Measurements from ENCODE around the gene NFIC. TPM values are rescaled to one million over a fixed set of nuclear protein-coding genes. Genes with fewer than 3 reads are reported as not detected.

NFIC gene
- total and polyA plus RNA-seq, 10 of the 15 experiments (the other 5 are each of a cell fraction or from before 2014, with no cell fraction given) = 0.71 to 53.5 (median 10.2) TPM

- H3K4me3 ChIP-seq = no peak overlapping the region
- no peak for DNase-seq (ENCODE audit: low read depth, low spot score)
- RAD21 ChIA-PET (ENCODE audit: unreplicated experiment) = no interaction called here
- no peaks in the 10 kb centered on the region for H3K27me3 ChIP-seq (replicated peaks in 1 of 2; ENCODE audit: control insufficient read depth in 2 of 2, insufficient read depth in 2 of 2, low read length in 1 of 2)
- FAIRE-seq = no peak
- POLR2A ChIA-PET = interaction anchor here (0.5 kb wide), 1 partner anchor 173 kb away, joined by 3 read pairs; no protein-coding TSS in a partner anchor
- intact Hi-C loops (cut with micrococcal nuclease; ENCODE audit: unreplicated experiment) (no loop called here), in situ Hi-C loops (cut with MboI) (no loop called here)
- H3K4me1 ChIP-seq (ENCODE audit: control insufficient read depth, insufficient read depth, low read length) = no peaks in the 10 kb centered on the region
- no peak overlapping the region for H3K27ac ChIP-seq (ENCODE audit: control insufficient read depth, insufficient read depth)
- H3K9me3 ChIP-seq (replicated peaks; ENCODE audit: control insufficient read depth, insufficient read depth, low read length) = no peaks in the 10 kb centered on the region
- WGBS (ENCODE audit: insufficient coverage, insufficient replicate concordance, low lambda C conversion rate, missing lambda C conversion rate) = 89% methylated on average over 15 of the region's 15 CpGs
- no peak for ATAC-seq
- TF ChIP-seq FOS (IDR thresholded peaks at IDR 0.05; ENCODE audit: borderline replicate concordance, extremely low read depth, insufficient read length) = no peak
- TF ChIP-seq ZNF622 (IDR thresholded peaks at IDR 0.05) = no peak
- TF ChIP-seq KLF5 (IDR thresholded peaks at IDR 0.05; ENCODE audit: partially characterized antibody) = no peak
- H3K79me2 ChIP-seq (ENCODE audit: control insufficient read depth, insufficient read depth, low read length) = no peaks in the 10 kb centered on the region
- no TSS peak for BruUV-seq (replicated peaks)
- SMC1A ChIA-PET (ENCODE audit: uncharacterized antibody, unreplicated experiment) = no interaction called here
- CTCF ChIA-PET = interaction anchor here (0.6 to 1.2 kb wide), 2 partner anchors 11 to 25 kb away, joined by 3 read pairs; no protein-coding TSS in a partner anchor
- no peak overlapping the region for H2AFZ ChIP-seq (ENCODE audit: control insufficient read depth, low read depth, low read length)
- H3K9ac ChIP-seq (ENCODE audit: control insufficient read depth, insufficient read depth, low read length) = no peak overlapping the region
- no peak overlapping the region for H3K4me2 ChIP-seq (ENCODE audit: control insufficient read depth, insufficient read depth)
- H3K36me3 ChIP-seq (ENCODE audit: control insufficient read depth in 2 of 2, insufficient read depth in 2 of 2, low read length in 1 of 2) = peaks cover 5 to 15% of the 10 kb centered on the region in 2 experiments; a peak in 3 of 4 replicates
- H4K20me1 ChIP-seq (ENCODE audit: control insufficient read depth, insufficient read depth) = no peaks in the 10 kb centered on the region
Observed at GRCh38 chr19:3459965-3460582, 93.7 kb downstream of the NFIC start.

GRCh38 chr19:3462991-3463713, 96.8 kb downstream of the NFIC start:
- FAIRE-seq (no peak), DNase-seq (ENCODE audit: low read depth, low spot score) (no peak), ATAC-seq (no peak)
- Histone ChIP-seq H3K27me3 (replicated peaks in 1 of 2; ENCODE audit: control insufficient read depth in 2 of 2, insufficient read depth in 2 of 2, low read length in 1 of 2) (no peaks in the 10 kb centered on the region), H3K4me1 (ENCODE audit: control insufficient read depth, insufficient read depth, low read length) (no peaks in the 10 kb centered on the region), H3K79me2 (ENCODE audit: control insufficient read depth, insufficient read depth, low read length) (no peaks in the 10 kb centered on the region), H3K27ac (ENCODE audit: control insufficient read depth, insufficient read depth) (no peak overlapping the region), H3K4me3 (no peak overlapping the region), H2AFZ (ENCODE audit: control insufficient read depth, low read depth, low read length) (no peak overlapping the region), H3K9ac (ENCODE audit: control insufficient read depth, insufficient read depth, low read length) (no peak overlapping the region), H3K9me3 (replicated peaks; ENCODE audit: control insufficient read depth, insufficient read depth, low read length) (no peaks in the 10 kb centered on the region), H3K4me2 (ENCODE audit: control insufficient read depth, insufficient read depth) (no peak overlapping the region), H4K20me1 (ENCODE audit: control insufficient read depth, insufficient read depth) (no peaks in the 10 kb centered on the region), H3K36me3 (ENCODE audit: control insufficient read depth in 2 of 2, insufficient read depth in 2 of 2, low read length in 1 of 2) (peaks cover 0 to 3% of the 10 kb centered on the region in 2 experiments; a peak in 2 of 4 replicates)
- POLR2A ChIA-PET = no interaction called here
- intact Hi-C loops (cut with micrococcal nuclease; ENCODE audit: unreplicated experiment) (no loop called here), in situ Hi-C loops (cut with MboI) (no loop called here)
- SMC1A ChIA-PET (ENCODE audit: uncharacterized antibody, unreplicated experiment) = no interaction called here
- RAD21 ChIA-PET (ENCODE audit: unreplicated experiment) = no interaction called here
- WGBS (ENCODE audit: insufficient coverage, insufficient replicate concordance, low lambda C conversion rate, missing lambda C conversion rate) = 98% methylated on average over 37 of the region's 58 CpGs
- TSS peak; percentile 61 for BruUV-seq (replicated peaks)
- CTCF ChIA-PET = no interaction called here
- TF ChIP-seq POLR2A (IDR thresholded peaks at IDR 0.05; ENCODE audit: low read depth, low read length) = 0 out of 2 replicates have a peak, but pooled peaks have one; percentile 3
- TF ChIP-seq PAX5 (IDR thresholded peaks at IDR 0.05; ENCODE audit: borderline replicate concordance, low read depth, low read length) = no peak
